ENCODE results near the gene EIF4EBP3. TPM values are rescaled to one million over a fixed set of nuclear protein-coding genes. Genes with fewer than 3 reads are reported as not detected.

EIF4EBP3 gene
- total and polyA plus RNA-seq, 2 of the 4 experiments (the other 2 are of a cell fraction), result 0.36 to 2.1 TPM

GRCh38 chr5:140549237-140550144 is 2.0 kb downstream of the EIF4EBP3 start:
- Histone ChIP-seq H3K23ac (ENCODE audit: low read depth, low read length) (no peak overlapping the region), H2BK20ac (ENCODE audit: low read depth, low read length) (no peak overlapping the region), H2BK5ac (ENCODE audit: low read depth, low read length, poor library complexity, severe bottlenecking) (no peak overlapping the region), H3K56ac (ENCODE audit: extremely low read depth, insufficient read depth, low read length) (no peak overlapping the region), H3K27me3 (ENCODE audit: control insufficient read depth, insufficient read depth, low read length) (no peaks in the 10 kb centered on the region), H2AK9ac (replicated peaks; ENCODE audit: low read depth, low read length, poor library complexity) (no peak overlapping the region), H3K18ac (ENCODE audit: low read depth, low read length) (no peak overlapping the region), H3K27ac (ENCODE audit: insufficient read depth, low read length) (no peak overlapping the region), H3K4me1 (ENCODE audit: control insufficient read depth, insufficient read depth, low read length) (peaks cover 18% of the 10 kb centered on the region), H4K20me1 (ENCODE audit: insufficient read depth, low read length) (peaks cover 38% of the 10 kb centered on the region), H3K9me1 (ENCODE audit: insufficient read depth, low read length) (0 out of 2 replicates have a peak, but pooled peaks cover 3% of the 10 kb centered on the region), H2AFZ (replicated peaks; ENCODE audit: low read length, poor library complexity) (no peak overlapping the region), H2BK120ac (ENCODE audit: low read depth, low read length) (no peak overlapping the region), H3K36me3 (ENCODE audit: control insufficient read depth, insufficient read depth, low read length) (peaks cover 32% of the 10 kb centered on the region), H2BK15ac (ENCODE audit: low read depth, low read length) (no peak overlapping the region), H2AK5ac (ENCODE audit: low read depth, low read length) (peak overlapping the region; percentile 20; the same call in 1 of the 2 replicates), H3K9ac (ENCODE audit: low read depth, low read length) (no peak overlapping the region), H4K91ac (ENCODE audit: insufficient read depth, low read depth, low read length) (no peak overlapping the region), H3K4me2 (ENCODE audit: low read depth, low read length) (no peak overlapping the region), H3K79me1 (ENCODE audit: low read depth in 1 of 2, low read length in 2 of 2) (peaks cover 12 to 70% of the 10 kb centered on the region in 2 experiments; a peak in 3 of 4 replicates), H3K4ac (ENCODE audit: low read depth, low read length) (no peak overlapping the region), H3K14ac (replicated peaks; ENCODE audit: low read depth, low read length) (no peak overlapping the region), H4K5ac (ENCODE audit: low read depth, low read length) (no peak overlapping the region), H4K8ac (ENCODE audit: low read depth in 2 of 2, low read length in 2 of 2) (no peak overlapping the region), H3K4me3 (ENCODE audit: insufficient read depth, low read depth, low read length) (no peak overlapping the region), H3K9me3 (ENCODE audit: control insufficient read depth, insufficient read depth, low read length) (no peaks in the 10 kb centered on the region)
- DNase-seq, result peak; percentile 41
- BruUV-seq (replicated peaks), result no TSS peak
- dilution Hi-C loops (cut with HindIII; ENCODE audit: low sequenced_read_pairs, unreplicated experiment), result no loop called here
- ChIA-PET POLR2A (ENCODE audit: unreplicated experiment) (no interaction called here), CTCF (interaction anchor here (0.8 kb wide), 2 partner anchors 38 to 97 kb away, joined by 3 read pairs; no protein-coding TSS in a partner anchor)
- TF ChIP-seq MAZ (IDR thresholded peaks at IDR 0.05; ENCODE audit: borderline replicate concordance, low read depth, low read length) (no peak), CEBPB (IDR thresholded peaks at IDR 0.05; ENCODE audit: low read depth, low read length) (no peak), POLR2A (IDR thresholded peaks at IDR 0.05; ENCODE audit: low read depth, low read length) (no peak), RFX5 (IDR thresholded peaks at IDR 0.05; ENCODE audit: low read depth, low read length) (no peak), RAD21 (IDR thresholded peaks at IDR 0.05; ENCODE audit: low read length) (no peak), CHD1 (IDR thresholded peaks at IDR 0.05; ENCODE audit: low read depth, low read length) (no peak), BHLHE40 (IDR thresholded peaks at IDR 0.05; ENCODE audit: low read depth, low read length) (no peak), MXI1 (IDR thresholded peaks at IDR 0.05; ENCODE audit: borderline replicate concordance, low read depth, low read length) (no peak)
- TF ChIP-seq, protein P1, sequence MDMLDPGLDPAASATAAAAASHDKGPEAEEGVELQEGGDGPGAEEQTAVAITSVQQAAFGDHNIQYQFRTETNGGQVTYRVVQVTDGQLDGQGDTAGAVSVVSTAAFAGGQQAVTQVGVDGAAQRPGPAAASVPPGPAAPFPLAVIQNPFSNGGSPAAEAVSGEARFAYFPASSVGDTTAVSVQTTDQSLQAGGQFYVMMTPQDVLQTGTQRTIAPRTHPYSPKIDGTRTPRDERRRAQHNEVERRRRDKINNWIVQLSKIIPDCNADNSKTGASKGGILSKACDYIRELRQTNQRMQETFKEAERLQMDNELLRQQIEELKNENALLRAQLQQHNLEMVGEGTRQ (IDR thresholded peaks at IDR 0.05; ENCODE audit: low read depth, low read length), result no peak
- TF ChIP-seq, protein P2, sequence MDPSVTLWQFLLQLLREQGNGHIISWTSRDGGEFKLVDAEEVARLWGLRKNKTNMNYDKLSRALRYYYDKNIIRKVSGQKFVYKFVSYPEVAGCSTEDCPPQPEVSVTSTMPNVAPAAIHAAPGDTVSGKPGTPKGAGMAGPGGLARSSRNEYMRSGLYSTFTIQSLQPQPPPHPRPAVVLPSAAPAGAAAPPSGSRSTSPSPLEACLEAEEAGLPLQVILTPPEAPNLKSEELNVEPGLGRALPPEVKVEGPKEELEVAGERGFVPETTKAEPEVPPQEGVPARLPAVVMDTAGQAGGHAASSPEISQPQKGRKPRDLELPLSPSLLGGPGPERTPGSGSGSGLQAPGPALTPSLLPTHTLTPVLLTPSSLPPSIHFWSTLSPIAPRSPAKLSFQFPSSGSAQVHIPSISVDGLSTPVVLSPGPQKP (IDR thresholded peaks at IDR 0.05; ENCODE audit: borderline replicate concordance, low read depth, low read length), result no peak
- in situ Hi-C loops (cut with MboI; ENCODE audit: low sequenced_read_pairs), result no loop called here
- WGBS, 2 experiments (ENCODE audit: extremely low coverage in 2 of 2, insufficient read length in 1 of 2), result no CpG with 5 or more reads among the region's 3 CpGs
- intact Hi-C loops (cut with micrococcal nuclease), result no loop called here
- no peak for ATAC-seq (ENCODE audit: low read depth)
